Spleen (tissue), 7 donors: Measurements from ENCODE around the gene SMARCC2.

Experiments used
- POLR2A ChIP-seq, 3 donors: fragments of 450-650 bp; IDR thresholded peaks; one replicate each; pipeline ENCODE4 v1.5.1; 2017; ENCODE audit warnings: antibody characterized with exemption in 3 of 3, mild to moderate bottlenecking in 1 of 3
- POLR2AphosphoS5 ChIP-seq, 3 donors: sonication (generic); formaldehyde crosslinking; IDR thresholded peaks; one replicate each; pipeline ENCODE4 v1.5.1; 2017; ENCODE audit warnings: antibody characterized with exemption in 3 of 3
- TF ChIP-seq, protein P1 (sequence below), 11 experiments: fragments of 200-600 bp in 7 of 11; fragments of 450-650 bp in 4 of 11; sonication (generic) in 4 of 11; IDR thresholded peaks in 8 of 11; conservative IDR thresholded peaks in 3 of 11; 1 replicate in 7 of 11; 2 replicates in 4 of 11; pipeline versions ENCODE4 v1.4.0 to v1.8.0; 2016 to 2021; ENCODE audit warnings: antibody characterized with exemption in 11 of 11, inconsistent platforms in 4 of 11, mild to moderate bottlenecking in 1 of 11
- donor health status: DM: no; HTN: no; CAD: no; lungs with moderate emphysema.
- donor health status: DM: no; HTN: no; CAD: no.
- donor health status: DM: no; HTN: no; CAD: no.

DNA sequence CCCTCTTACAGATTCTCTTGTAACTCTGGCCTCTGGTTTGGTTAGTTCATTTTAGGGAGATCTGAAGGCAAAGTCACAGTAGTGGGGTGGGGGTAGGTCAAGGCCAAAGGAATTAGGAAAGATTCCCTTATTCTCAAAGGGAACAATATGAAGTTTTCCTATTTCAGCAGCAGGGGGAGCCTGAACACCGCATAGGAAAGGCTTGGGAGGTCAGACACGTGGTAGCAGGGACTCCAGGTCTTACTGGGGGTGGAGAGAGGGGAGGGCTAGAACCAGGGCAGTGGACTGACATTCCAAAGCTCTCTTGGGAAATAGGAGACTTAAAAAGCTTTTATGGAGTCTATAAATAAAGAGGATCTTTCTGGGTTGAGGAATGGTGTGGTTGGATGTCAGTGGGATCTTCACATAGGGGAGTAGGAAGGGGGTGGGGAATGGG, 69.9 kb downstream of the SMARCC2 start:
- TF ChIP-seq, protein P1, sequence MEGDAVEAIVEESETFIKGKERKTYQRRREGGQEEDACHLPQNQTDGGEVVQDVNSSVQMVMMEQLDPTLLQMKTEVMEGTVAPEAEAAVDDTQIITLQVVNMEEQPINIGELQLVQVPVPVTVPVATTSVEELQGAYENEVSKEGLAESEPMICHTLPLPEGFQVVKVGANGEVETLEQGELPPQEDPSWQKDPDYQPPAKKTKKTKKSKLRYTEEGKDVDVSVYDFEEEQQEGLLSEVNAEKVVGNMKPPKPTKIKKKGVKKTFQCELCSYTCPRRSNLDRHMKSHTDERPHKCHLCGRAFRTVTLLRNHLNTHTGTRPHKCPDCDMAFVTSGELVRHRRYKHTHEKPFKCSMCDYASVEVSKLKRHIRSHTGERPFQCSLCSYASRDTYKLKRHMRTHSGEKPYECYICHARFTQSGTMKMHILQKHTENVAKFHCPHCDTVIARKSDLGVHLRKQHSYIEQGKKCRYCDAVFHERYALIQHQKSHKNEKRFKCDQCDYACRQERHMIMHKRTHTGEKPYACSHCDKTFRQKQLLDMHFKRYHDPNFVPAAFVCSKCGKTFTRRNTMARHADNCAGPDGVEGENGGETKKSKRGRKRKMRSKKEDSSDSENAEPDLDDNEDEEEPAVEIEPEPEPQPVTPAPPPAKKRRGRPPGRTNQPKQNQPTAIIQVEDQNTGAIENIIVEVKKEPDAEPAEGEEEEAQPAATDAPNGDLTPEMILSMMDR (IDR thresholded peaks at IDR 0.05 in 8 of 11, conservative IDR thresholded peaks at IDR 0.05 in 3 of 11) = peak; percentile 57 to 92 (median 78)
- TF ChIP-seq POLR2A (IDR thresholded peaks at IDR 0.05) (no peak), POLR2AphosphoS5 (IDR thresholded peaks at IDR 0.05) (peak in 1 of 3 donors; percentile 61)
